HEK293T (cell line): ENCODE results near the gene NCBP1.

Source experiments
- CTCF ChIA-PET: fragments of 350-600 bp; formaldehyde crosslinking; extraction: SDS; loops from one replicate; lab custom pipeline; 2021; ENCODE audit warnings: antibody characterized with exemption, inconsistent platforms; lab: Yijun Ruan, JAX
- POLR2A ChIA-PET: fragments of 350-600 bp; formaldehyde crosslinking; extraction: SDS; loops from one replicate; lab custom pipeline; 2020; ENCODE audit warnings: antibody characterized with exemption, inconsistent platforms; lab: Yijun Ruan, JAX
- DNase-seq: peaks from one replicate; pipeline ENCODE4 v3.0.0; 2012; ENCODE audit warnings: mixed read lengths; ENCODE audit errors: extremely low spot score
- ARNT ChIP-seq: fragments of 450-650 bp; IDR thresholded peaks from 2 replicates; pipeline ENCODE4 v1.6.1; 2017; ENCODE audit warnings: mild to moderate bottlenecking
- BHLHE40 ChIP-seq: fragments of 450-650 bp; IDR thresholded peaks from 2 replicates; pipeline ENCODE4 v1.6.1; 2016; ENCODE audit warnings: mild to moderate bottlenecking, moderate library complexity, borderline replicate concordance
- CTBP1 ChIP-seq: fragments of 450-650 bp; IDR thresholded peaks from 2 replicates; pipeline ENCODE4 v1.6.1; 2016; ENCODE audit warnings: borderline replicate concordance
- ELF4 ChIP-seq: fragments of 450-650 bp; IDR thresholded peaks from 2 replicates; pipeline ENCODE4 v1.6.1; 2017; ENCODE audit warnings: antibody characterized with exemption
- FOXA1 ChIP-seq: fragments of 450-650 bp; IDR thresholded peaks from 2 replicates; pipeline ENCODE4 v1.6.1; 2016; ENCODE audit warnings: mild to moderate bottlenecking
- FOXK2 ChIP-seq: fragments of 450-650 bp; IDR thresholded peaks from 2 replicates; pipeline ENCODE4 v1.6.1; 2016; ENCODE audit warnings: mild to moderate bottlenecking
- FOXM1 ChIP-seq: fragments of 450-650 bp; IDR thresholded peaks from 2 replicates; pipeline ENCODE4 v1.6.1; 2017; ENCODE audit warnings: mild to moderate bottlenecking, borderline replicate concordance
- HDGF ChIP-seq: fragments of 450-650 bp; IDR thresholded peaks from 2 replicates; pipeline ENCODE4 v1.6.1; 2017; ENCODE audit warnings: antibody characterized with exemption, borderline replicate concordance
- L3MBTL2 ChIP-seq: fragments of 450-650 bp; conservative IDR thresholded peaks from 2 replicates; pipeline ENCODE4 v1.6.1; 2016; ENCODE audit warnings: mild to moderate bottlenecking
- LEF1 ChIP-seq: fragments of 450-650 bp; IDR thresholded peaks from 2 replicates; pipeline ENCODE4 v1.6.1; 2017; ENCODE audit warnings: mild to moderate bottlenecking, borderline replicate concordance
- NFRKB ChIP-seq: fragments of 450-650 bp; IDR thresholded peaks from 2 replicates; pipeline ENCODE4 v1.6.1; 2016; ENCODE audit warnings: mild to moderate bottlenecking, moderate library complexity
- SP1 ChIP-seq: fragments of 450-650 bp; IDR thresholded peaks from 2 replicates; pipeline ENCODE4 v1.6.1; 2017
- SUZ12 ChIP-seq: fragments of 450-650 bp; IDR thresholded peaks from 2 replicates; pipeline ENCODE4 v1.6.1; 2016; ENCODE audit warnings: mild to moderate bottlenecking
- TARDBP ChIP-seq: fragments of 450-650 bp; IDR thresholded peaks from 2 replicates; pipeline ENCODE4 v1.6.1; 2016
- ZNF384 ChIP-seq: fragments of 450-650 bp; IDR thresholded peaks from 2 replicates; pipeline ENCODE4 v1.6.1; 2016
- TF ChIP-seq, protein P1 (sequence below): fragments of 450-650 bp; IDR thresholded peaks from 2 replicates; pipeline ENCODE4 v1.6.1; 2016

NCBP1 gene

GRCh38 chr9:97703437-97704344, 70.1 kb downstream of the NCBP1 start:
- POLR2A ChIA-PET = no interaction called here
- CTCF ChIA-PET = interaction anchor here (0.7 kb wide), 1 partner anchor 187 kb away, joined by 5 read pairs; no protein-coding TSS in a partner anchor
- TF ChIP-seq, protein P1, sequence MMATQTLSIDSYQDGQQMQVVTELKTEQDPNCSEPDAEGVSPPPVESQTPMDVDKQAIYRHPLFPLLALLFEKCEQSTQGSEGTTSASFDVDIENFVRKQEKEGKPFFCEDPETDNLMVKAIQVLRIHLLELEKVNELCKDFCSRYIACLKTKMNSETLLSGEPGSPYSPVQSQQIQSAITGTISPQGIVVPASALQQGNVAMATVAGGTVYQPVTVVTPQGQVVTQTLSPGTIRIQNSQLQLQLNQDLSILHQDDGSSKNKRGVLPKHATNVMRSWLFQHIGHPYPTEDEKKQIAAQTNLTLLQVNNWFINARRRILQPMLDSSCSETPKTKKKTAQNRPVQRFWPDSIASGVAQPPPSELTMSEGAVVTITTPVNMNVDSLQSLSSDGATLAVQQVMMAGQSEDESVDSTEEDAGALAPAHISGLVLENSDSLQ = no peak
- no peak for TF ChIP-seq BHLHE40
- no peak for DNase-seq

DNA sequence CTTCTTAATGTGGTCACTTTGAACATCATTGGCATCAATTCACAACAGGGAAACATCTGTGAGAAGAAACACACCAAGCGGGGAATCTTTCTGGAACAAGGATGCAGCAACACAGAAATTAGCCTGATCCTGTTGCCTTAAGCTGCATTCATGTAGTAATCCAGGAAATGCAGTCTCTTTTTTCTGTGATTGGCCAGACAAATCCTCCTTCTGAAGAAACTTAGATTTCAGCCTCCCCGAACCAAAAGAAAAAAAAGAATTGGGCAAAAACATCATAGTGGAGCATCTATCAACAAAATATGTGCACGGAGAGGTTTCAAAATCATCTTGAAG, 70.7 kb downstream of the NCBP1 start:
- POLR2A ChIA-PET = no interaction called here
- TF ChIP-seq L3MBTL2 (no peak), ARNT (no peak), ZNF384 (no peak), SP1 (no peak)
- TF ChIP-seq, protein P1 = no peak
- CTCF ChIA-PET = interaction anchor here (0.7 kb wide), 1 partner anchor 186 kb away, joined by 5 read pairs; no protein-coding TSS in a partner anchor
- DNase-seq = no peak

- TF ChIP-seq ARNT = no peak
- no peak for TF ChIP-seq L3MBTL2
- TF ChIP-seq ELF4 = no peak
- no peak for TF ChIP-seq SP1
- no peak for TF ChIP-seq ZNF384
- no peak for TF ChIP-seq HDGF
- TF ChIP-seq FOXA1 = no peak
- TF ChIP-seq, protein P1 = no peak
- TF ChIP-seq SUZ12 = no peak
- no peak for TF ChIP-seq NFRKB
- TF ChIP-seq CTBP1 = no peak
- TF ChIP-seq FOXM1 = no peak
- no peak for TF ChIP-seq FOXK2
- no peak for TF ChIP-seq TARDBP
- no peak for TF ChIP-seq LEF1
- TF ChIP-seq BHLHE40 = no peak
- no peak for DNase-seq
- CTCF ChIA-PET = interaction anchor here (0.7 kb wide), 1 partner anchor 197 kb away, joined by 3 read pairs; no protein-coding TSS in a partner anchor
- POLR2A ChIA-PET = interaction anchor here (2.1 kb wide), 1 partner anchor 8 kb away, joined by 14 read pairs; the partner anchor contains the start of gene XPA
These were observed 71.2 kb downstream of the NCBP1 start for GRCh38 chr9:97704851-97705250.

- CTCF ChIA-PET = interaction anchor here (0.7 kb wide), 2 partner anchors 9 to 196 kb away, joined by 3 read pairs; partner anchors contain the start of gene XPA
- POLR2A ChIA-PET = interaction anchor here (2.1 kb wide), 1 partner anchor 9 kb away, joined by 14 read pairs; the partner anchor contains the start of gene XPA
- DNase-seq = no peak
- TF ChIP-seq TARDBP = no peak
- no peak for TF ChIP-seq FOXK2
- no peak for TF ChIP-seq L3MBTL2
- no peak for TF ChIP-seq CTBP1
- TF ChIP-seq HDGF = no peak
- TF ChIP-seq, protein P1 = no peak
- TF ChIP-seq FOXM1 = no peak
- no peak for TF ChIP-seq ZNF384
- no peak for TF ChIP-seq ELF4
- no peak for TF ChIP-seq SUZ12
- TF ChIP-seq FOXA1 = no peak
- TF ChIP-seq SP1 = no peak
- TF ChIP-seq NFRKB = no peak
- no peak for TF ChIP-seq ARNT
- TF ChIP-seq LEF1 = no peak
- no peak for TF ChIP-seq BHLHE40
These were observed 71.8 kb downstream of the NCBP1 start for GRCh38 chr9:97705354-97705950.

DNA sequence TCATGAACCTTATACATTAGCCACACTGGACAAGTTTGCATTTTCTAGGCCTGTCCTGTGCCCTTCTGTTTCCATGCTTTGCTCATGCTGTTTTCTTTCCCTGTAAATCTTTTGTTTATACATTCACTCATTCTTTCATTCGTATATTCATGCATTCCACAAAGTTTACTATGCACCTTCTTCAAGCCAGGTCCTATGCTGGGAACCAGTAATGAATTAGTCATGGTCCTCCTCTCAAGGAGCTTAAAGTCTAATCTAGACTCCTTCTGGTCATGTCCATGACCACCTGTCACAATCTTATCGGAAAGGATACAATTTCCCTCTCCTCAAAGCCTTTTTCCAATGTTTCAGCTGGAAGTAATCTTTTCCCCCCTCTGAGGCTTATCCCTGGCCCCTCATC, 72.6 kb downstream of the NCBP1 start:
- no peak for TF ChIP-seq BHLHE40
- no peak for DNase-seq
- CTCF ChIA-PET = interaction anchor here (0.6 to 0.7 kb wide), 2 partner anchors 9 to 1312 kb away, joined by 3 read pairs; partner anchors contain the start of gene XPA
- POLR2A ChIA-PET = interaction anchor here (2.1 kb wide), 1 partner anchor 10 kb away, joined by 14 read pairs; the partner anchor contains the start of gene XPA
